ENCODE measurements around the gene ENPP3. TPM values are rescaled to one million over a fixed set of nuclear protein-coding genes. Genes with fewer than 3 reads are reported as not detected.

Gene ENPP3
- total and polyA plus RNA-seq, 2 of the 13 experiments (the other 11 are each of a cell fraction or from before 2014, with no cell fraction given), result 40.0 to 75.4 TPM

DNA sequence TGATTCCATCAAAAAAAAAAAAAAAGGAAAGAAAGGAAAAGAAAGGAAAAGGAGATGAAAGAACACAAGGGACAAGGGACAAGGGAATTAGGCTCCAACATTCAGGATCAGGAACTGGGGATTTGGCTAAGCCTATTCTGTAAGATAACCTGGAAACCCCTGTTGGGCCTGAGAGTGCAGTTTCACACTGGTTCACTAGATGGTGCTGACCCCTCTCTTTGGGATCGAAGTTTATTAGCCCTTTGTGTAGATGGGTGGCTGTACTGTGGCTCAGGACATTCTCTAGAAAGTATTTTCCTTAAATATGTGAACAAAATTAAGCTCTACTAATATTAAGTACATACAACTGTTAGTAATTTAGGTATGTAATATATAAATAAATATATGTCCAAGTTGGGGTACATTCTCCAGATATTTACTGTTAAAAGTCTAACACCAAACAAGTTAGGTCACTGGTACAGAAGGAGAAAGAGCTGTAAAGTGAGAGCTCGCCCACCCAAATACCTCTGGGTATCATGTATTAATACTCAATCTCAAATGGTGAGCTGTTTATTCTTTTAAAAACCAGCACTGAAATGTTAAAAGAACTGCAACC, 57.8 kb downstream of the ENPP3 start (continued):
- TF ChIP-seq ZNF101 (CRISPR knock-in tag; IDR thresholded peaks at IDR 0.05; ENCODE audit: borderline replicate concordance, low read depth) (no peak), RBAK (CRISPR knock-in tag; IDR thresholded peaks at IDR 0.05) (no peak), SCMH1 (CRISPR knock-in tag; IDR thresholded peaks at IDR 0.05; ENCODE audit: borderline replicate concordance) (no peak), XRCC5 (optimal IDR thresholded peaks at IDR 0.05; ENCODE audit: low read length) (peak; percentile 51), HNRNPLL (IDR thresholded peaks at IDR 0.05; ENCODE audit: low read depth, low read length, poor library complexity, severe bottlenecking) (no peak), SOX6 (IDR thresholded peaks at IDR 0.05) (no peak), SOX6 (CRISPR knock-in tag; IDR thresholded peaks at IDR 0.05) (0 out of 2 replicates have a peak, but pooled peaks have one; percentile 17), KDM3A (CRISPR knock-in tag; IDR thresholded peaks at IDR 0.05; ENCODE audit: low read depth) (no peak), STAG1 (CRISPR knock-in tag; IDR thresholded peaks at IDR 0.05) (peak; percentile 96), RAD21 (CRISPR knock-in tag; IDR thresholded peaks at IDR 0.05) (peak; percentile 91), MIXL1 (CRISPR knock-in tag; IDR thresholded peaks at IDR 0.05) (peak; percentile 93), RORA (CRISPR knock-in tag; IDR thresholded peaks at IDR 0.05) (no peak), HOXA9 (CRISPR knock-in tag; IDR thresholded peaks at IDR 0.05; ENCODE audit: borderline replicate concordance) (no peak), SOX5 (CRISPR knock-in tag; IDR thresholded peaks at IDR 0.05; ENCODE audit: borderline replicate concordance) (0 out of 2 replicates have a peak, but pooled peaks have one; percentile 9), GATAD1 (CRISPR knock-in tag; IDR thresholded peaks at IDR 0.05) (0 out of 2 replicates have a peak, but pooled peaks have one; percentile 18), ETV6 (CRISPR knock-in tag; conservative IDR thresholded peaks at IDR 0.05) (no peak)
- TF ChIP-seq, protein P1, sequence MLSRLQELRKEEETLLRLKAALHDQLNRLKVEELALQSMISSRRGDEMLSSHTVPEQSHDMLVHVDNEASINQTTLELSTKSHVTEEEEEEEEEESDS (CRISPR knock-in tag; IDR thresholded peaks at IDR 0.05; ENCODE audit: borderline replicate concordance), result no peak
- TF ChIP-seq, protein P2, sequence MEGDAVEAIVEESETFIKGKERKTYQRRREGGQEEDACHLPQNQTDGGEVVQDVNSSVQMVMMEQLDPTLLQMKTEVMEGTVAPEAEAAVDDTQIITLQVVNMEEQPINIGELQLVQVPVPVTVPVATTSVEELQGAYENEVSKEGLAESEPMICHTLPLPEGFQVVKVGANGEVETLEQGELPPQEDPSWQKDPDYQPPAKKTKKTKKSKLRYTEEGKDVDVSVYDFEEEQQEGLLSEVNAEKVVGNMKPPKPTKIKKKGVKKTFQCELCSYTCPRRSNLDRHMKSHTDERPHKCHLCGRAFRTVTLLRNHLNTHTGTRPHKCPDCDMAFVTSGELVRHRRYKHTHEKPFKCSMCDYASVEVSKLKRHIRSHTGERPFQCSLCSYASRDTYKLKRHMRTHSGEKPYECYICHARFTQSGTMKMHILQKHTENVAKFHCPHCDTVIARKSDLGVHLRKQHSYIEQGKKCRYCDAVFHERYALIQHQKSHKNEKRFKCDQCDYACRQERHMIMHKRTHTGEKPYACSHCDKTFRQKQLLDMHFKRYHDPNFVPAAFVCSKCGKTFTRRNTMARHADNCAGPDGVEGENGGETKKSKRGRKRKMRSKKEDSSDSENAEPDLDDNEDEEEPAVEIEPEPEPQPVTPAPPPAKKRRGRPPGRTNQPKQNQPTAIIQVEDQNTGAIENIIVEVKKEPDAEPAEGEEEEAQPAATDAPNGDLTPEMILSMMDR (CRISPR knock-in tag; IDR thresholded peaks at IDR 0.05), result peak; percentile 93
- TF ChIP-seq, protein P3, sequence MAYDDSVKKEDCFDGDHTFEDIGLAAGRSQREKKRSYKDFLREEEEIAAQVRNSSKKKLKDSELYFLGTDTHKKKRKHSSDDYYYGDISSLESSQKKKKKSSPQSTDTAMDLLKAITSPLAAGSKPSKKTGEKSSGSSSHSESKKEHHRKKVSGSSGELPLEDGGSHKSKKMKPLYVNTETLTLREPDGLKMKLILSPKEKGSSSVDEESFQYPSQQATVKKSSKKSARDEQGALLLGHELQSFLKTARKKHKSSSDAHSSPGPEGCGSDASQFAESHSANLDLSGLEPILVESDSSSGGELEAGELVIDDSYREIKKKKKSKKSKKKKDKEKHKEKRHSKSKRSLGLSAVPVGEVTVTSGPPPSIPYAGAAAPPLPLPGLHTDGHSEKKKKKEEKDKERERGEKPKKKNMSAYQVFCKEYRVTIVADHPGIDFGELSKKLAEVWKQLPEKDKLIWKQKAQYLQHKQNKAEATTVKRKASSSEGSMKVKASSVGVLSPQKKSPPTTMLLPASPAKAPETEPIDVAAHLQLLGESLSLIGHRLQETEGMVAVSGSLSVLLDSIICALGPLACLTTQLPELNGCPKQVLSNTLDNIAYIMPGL (CRISPR knock-in tag; IDR thresholded peaks at IDR 0.05; ENCODE audit: borderline replicate concordance in 1 of 2, low read depth in 1 of 2), result peak in 1 of 2 experiments; percentile 24; a peak in 1 of 4 replicates
- TF ChIP-seq, protein P4, sequence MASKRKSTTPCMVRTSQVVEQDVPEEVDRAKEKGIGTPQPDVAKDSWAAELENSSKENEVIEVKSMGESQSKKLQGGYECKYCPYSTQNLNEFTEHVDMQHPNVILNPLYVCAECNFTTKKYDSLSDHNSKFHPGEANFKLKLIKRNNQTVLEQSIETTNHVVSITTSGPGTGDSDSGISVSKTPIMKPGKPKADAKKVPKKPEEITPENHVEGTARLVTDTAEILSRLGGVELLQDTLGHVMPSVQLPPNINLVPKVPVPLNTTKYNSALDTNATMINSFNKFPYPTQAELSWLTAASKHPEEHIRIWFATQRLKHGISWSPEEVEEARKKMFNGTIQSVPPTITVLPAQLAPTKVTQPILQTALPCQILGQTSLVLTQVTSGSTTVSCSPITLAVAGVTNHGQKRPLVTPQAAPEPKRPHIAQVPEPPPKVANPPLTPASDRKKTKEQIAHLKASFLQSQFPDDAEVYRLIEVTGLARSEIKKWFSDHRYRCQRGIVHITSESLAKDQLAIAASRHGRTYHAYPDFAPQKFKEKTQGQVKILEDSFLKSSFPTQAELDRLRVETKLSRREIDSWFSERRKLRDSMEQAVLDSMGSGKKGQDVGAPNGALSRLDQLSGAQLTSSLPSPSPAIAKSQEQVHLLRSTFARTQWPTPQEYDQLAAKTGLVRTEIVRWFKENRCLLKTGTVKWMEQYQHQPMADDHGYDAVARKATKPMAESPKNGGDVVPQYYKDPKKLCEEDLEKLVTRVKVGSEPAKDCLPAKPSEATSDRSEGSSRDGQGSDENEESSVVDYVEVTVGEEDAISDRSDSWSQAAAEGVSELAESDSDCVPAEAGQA (IDR thresholded peaks at IDR 0.05; ENCODE audit: low read depth), result no peak
- TF ChIP-seq, protein P4 (CRISPR knock-in tag; IDR thresholded peaks at IDR 0.05; ENCODE audit: borderline replicate concordance), result no peak
